Glomerular visceral epithelial cell (primary cell): ENCODE measurements around the gene SLAMF7.
"Not testable (repeated sequence)": the region's sequence is repeated elsewhere in the genome, so short reads cannot be mapped to it uniquely, and the experiment has no call there.

Experiments used
- DNase-seq: peaks from one replicate; pipeline ENCODE4 v3.0.0-alpha.2; 2016; ENCODE audit errors: extremely low spot score

Gene SLAMF7

DNA sequence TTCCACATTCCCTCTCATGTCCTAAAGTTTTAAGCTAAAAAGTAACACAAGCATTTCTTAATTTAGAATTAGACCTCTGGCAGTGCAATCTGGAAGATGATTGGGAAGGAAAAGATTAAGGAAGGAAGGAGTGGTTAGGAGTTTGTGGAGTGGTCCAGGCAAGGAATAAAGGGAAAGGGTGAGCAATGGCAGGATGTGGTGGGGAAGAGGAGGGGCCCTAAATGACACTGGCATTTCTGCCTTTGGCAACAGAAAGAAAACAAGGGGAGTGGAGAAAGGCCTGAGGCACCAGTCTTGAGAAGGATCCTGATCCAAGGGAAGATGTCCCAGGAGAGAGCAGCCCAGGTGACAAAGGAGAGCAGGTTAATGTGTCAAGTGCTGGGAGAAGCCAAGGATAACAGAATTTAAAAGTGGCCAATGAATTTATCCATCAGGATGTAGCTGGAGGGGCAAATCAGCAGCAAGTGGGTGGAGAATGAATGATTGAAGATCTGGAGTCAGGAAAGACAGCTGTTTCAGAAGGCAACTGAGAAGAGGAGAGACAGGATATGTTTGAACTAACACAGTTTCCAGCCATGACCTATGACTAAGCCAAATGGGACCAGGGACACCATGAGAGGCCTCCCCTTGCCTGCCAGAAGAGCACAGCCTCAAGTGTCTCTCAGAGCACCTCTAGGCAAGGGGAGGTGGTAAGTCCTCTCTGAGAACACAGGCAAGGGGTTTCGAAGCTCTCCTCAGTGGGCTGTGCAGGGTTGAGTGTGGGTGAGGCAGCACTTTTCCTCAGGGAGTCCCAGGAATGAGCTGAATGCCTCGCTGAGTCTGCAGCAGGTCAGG lies 36.1 kb downstream of the SLAMF7 start:
- DNase-seq, result no peak

DNA sequence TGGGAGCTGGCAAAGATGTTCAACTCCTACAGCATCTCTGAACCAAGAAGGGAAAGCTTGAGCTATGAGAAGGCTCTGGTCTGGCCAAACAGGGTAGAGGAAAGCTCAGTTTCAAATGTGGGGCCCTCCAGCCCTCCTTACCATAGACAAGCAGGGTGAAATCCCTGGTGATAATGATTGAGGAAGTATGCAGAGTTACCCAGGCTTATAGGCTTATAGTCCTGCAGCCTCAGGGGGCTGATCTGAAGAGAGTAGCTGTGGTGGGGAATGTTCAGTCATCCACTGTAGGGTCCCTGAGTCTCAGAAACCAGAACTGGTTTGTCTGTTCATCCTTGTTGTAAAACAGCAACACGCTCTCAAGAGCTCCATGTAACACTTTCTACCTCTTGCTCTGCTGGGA lies 37.1 kb downstream of the SLAMF7 start:
- DNase-seq, result no peak

DNA sequence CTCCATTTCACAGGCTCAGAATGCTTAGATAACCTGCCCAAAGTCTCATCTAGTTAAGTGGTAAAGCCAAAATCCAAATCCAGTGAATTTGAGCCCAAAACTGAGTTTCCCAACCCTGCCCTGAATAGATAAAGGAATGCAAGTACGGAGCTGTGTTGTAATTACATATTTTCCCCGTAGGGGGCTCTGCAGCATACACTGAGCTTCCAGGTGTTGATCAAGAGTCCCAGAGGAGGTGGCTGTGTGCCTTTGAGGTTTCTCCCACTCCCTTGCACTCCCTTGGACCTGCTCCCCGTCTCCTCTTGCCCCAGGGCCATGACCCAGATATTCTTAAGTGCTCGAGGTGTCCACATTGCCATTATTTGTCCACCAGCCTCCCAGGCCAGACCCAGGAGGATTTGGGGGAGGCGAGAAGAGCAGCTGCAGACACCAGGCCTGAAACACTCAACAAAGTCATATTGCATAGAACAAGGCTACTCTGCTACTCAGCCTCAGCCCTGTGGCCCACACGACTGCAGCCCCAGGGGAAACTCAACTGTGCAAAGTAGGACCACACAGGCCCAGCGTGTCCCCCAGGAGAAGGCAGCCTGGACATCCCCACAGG lies 38.5 kb downstream of the SLAMF7 start:
- peak; percentile 9 for DNase-seq

DNA sequence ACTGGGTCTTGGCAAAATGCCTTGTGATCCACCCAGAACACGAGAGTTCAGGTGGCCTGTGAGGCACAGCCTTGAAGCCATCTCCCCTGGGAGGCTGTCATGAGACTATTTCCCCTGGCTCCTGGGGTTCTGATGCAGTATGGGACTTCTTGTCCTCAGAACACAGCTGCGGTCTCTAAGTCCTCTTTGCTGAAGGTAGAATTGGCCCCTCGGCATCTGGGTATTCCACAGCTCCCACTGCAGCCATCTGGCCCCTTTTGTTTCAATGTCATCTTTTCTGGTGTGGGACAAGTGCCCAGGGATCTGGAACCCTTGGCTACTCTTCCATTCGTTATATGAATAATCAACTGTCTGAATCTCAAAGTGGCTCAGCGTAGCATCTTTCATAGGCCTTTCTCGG lies 39.9 kb downstream of the SLAMF7 start:
- no peak for DNase-seq

DNA sequence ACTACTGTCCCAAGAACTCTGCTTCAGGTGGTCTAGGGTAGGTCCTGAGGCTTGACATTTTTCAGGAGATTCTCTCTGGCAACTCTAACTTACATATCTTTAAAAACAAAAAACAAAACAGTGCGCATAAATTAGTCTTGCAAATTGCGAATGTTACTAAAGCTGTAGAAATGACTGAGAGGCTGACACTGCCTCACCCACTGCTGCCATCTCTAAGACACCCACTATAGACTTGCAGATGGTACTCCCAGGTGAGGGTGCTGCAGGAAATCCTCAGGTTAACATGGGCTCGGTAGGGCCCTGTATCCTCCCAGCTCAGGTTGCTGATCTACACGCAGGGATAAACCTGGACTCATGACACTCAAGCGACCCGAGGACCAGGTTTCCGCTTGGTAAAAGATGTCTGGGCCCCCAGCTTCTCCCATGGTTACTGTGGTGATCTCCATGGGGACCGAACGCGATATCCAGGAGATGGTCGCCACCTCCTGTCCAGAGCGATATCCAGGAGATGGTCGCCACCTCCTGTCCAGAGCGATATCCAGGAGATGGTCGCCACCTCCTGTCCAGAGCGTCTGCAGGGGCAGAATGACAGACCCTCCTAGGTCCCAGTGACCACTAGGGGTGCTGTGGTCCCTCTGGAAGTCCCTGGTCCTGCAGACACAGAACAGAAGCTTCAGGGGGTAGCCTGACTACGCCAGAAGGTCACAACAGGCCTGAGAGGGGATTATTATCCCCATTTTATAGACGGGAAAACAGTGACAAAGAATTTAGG lies 40.8 kb downstream of the SLAMF7 start:
- peak; percentile 20 for DNase-seq

DNA sequence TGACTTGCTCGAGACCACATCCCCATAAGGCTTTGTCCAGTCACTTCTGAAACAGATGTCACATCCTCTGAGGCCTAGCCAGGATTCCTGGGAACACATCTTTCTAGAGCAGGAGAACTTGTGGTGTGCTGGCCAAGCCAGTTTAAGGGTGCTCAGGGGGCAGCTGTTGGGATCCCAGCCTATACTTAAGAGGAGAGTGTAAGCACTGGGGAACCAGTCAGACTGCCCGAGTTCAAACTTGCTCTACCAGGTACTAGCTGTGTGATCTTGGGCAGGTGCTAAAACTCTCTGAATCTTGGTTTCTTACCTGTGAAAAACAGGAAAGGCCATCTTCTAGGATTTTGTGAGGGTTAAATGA lies 41.3 kb downstream of the SLAMF7 start:
- no peak for DNase-seq

DNA sequence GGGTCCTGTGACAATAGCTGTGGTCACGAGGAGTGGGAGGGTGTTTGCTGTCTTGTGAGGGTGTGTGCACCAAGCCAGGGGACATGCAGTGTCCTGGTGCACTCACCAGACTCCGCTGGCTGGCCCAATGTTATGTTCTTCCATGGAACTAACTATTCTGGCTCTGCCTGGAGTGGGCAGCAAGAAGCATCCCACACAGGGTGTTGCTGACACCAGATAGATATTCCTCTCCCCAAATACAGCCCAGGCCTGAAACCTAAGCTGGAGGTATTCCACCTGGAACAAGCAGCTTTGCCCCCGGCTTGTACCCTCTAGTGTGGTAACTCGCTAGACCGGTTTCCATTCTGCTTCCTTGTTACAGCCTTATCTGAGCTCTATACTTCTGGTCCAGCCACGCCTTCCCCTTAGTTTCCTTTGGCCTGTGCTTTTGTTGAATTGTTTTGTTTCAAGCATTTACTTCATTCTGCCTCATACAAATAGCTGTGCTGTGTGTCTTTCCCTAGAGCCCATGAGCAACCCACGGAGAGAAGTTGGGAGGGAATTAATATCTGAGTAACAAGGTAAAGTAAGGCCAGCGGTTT lies 42.2 kb downstream of the SLAMF7 start:
- DNase-seq, result no peak

DNA sequence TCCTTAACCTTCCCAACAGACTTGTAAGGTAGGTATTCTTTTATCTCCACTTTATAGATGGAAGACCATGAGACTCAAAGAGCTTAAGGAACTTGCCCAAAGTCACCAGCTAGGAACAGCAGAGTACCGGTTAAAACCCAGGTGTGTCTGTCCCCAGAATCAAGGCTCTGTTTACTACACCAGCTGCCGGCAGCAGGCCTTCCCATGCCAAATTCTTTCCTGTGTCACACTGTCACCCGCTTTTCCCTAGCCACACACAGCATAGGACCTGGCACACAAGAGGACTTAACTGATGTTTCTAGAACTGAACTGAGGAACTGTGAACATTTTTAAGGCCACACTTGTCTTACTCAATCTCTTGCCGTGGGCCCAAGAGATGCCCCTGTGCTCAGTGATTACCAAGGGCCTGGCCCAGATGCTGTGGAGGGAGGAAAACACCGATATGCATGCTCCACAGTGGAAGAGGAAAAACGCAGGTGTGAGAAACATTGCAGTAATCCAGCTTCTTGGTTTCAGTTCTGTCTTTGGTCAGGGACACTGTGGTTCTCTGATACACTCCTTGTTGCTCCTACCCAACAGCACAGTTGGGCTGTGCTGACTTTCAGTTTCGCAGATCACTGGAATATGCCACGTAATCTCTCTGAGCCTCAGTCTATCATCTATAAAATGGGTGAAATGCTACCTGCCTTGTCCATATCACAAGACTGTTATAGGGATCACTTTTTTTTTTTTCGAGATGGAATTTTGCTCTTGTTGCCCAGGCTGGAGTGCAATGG lies 43.1 kb downstream of the SLAMF7 start:
- no peak for DNase-seq

DNA sequence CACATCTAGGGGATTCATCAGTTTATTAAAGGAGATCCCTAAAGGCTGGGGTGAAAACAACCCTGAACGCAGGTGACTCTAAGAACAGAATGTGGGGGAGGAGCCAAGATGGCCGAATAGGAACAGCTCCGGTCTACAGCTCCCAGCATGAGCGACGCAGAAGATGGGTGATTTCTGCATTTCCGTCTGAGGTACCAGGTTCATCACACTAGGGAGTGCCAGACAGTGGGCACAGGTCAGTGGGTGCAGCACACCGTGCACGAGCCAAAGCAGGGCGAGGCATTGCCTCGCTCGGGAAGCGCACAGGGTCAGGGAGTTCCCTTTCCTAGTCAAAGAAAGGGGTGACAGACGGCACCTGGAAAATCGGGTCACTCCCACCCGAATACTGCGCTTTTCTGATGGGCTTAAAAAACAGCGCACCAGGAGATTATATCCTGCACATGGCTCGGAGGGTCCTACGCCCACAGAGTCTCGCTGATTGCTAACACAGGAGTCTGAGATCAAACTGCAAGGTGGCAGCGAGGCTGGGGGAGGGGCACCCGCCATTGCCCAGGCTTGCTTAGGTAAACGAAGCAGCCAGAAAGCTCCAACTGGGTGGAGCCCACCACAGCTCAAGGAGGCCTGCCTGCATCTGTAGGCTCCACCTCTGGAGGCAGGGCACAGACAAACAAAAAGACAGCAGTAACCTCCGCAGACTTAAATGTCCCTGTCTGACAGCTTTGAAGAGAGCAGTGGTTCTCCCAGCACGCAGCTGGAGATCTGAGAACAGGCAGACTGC lies 44.1 kb downstream of the SLAMF7 start:
- DNase-seq, result not testable (repeated sequence)

DNA sequence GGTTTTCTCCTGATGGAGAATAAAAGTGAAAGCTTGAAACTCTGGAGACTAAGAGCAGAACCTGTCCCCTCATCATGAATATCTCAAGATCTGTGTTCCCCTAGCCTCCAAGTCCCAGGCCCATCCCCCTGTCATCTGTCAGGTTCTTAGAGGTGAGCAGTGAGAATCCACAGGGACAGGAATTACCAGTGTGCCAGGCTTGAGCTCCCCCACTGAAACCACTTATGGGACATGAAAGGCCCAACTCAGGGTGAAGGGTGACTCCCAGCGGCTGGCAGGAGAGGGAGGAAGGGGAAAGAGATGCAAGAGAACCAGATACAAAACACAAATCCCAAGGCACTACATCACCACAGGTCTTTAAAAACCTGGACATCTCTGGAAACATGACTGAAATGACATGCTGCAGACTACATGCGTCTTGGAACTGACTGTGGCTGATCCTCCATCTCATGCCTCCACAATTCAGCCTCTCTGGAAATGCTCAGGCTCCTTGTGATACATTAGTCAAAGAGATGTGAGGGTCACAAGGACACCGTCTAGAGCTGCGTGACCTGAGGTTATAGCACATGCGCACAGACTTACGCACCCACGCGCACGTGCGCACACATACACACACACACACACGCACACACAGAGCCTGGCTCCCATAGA lies 50.1 kb downstream of the SLAMF7 start:
- no peak for DNase-seq

DNA sequence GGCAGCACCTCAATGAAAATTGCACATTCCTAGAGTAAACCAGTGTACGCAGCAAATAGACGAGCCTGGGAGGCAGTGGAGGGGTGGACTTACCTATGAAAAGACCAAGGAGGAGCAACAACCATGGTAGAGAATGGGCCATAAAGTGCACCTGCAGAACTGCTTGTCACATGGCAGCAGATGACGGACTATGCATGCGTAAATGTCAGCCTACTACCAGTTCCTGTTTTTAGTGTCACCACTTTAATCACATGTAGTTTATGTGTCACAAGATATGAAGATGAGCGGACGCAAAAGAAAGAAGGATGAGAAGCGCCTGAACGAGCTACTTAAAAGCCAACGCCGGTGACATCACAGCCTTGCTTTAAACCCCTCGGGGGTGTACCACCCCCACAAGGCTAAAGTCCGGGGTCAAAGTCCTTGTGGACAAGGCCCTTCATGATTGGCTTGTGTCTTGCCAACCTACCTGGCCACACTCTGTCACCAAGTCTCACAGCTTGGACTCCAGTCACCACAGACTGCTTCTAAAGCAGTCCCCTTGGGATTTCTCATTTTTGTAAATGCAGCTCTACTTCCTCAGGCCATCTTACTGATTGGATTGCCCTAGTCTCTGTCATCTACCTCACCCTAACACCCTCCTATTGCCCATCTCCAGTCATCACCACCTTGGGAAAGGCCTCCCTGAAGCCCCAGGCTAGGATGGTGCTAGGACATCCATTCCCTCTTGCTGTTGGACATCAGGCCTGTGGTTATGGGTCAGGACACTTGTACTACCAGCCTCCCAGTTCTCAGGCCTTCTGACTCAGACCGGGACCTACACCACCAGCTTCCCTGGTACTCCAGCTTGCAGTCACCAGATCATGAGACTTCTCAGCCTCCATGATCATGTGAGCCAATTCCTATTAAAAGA lies 50.9 kb downstream of the SLAMF7 start:
- no peak for DNase-seq

DNA sequence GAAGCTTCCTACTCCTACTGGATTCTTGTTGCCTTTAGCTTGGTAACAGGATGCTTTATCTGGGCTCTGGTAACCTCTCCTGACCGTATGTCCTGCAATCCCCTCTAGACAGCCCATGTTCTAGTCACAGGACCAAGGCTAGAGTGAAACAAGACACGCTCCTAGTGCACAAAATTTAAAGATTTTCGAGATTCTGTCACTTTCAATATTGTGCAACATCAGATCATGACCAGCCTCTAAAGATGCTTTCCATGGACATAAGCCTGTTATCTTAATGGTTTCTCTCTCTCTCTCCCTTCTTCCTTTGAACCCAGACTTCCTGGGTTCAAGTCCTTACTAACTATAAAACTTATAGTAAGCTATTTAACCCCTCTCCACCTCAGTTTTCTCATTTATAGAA lies 55.3 kb downstream of the SLAMF7 start:
- DNase-seq, result no peak

DNA sequence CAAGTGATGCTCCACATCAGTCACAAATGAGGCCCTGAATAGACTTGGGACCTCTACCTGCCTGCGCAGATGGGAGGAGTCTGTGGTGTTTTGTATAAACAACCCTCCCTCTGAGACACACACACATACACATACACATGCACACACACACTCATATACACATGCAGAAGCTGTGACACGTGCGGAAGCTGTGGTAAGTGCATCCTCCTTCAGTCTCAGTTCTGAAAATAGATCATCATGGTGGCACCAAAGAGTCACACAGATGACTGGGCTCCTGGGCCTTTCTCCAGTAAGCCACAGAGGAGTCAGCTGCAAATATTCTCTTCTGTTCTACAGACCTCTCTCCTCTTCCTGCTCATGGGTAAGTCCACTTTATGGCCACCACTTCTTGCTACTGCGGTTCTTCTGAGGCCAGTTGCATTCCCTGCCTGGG lies 56.9 kb downstream of the SLAMF7 start, which contains the start of gene LY9:
LY9 (plus strand) TSS at position 224 of the 433 bp plus-strand sequence; CDS start at position 238, 14 bp downstream.
- no peak for DNase-seq

DNA sequence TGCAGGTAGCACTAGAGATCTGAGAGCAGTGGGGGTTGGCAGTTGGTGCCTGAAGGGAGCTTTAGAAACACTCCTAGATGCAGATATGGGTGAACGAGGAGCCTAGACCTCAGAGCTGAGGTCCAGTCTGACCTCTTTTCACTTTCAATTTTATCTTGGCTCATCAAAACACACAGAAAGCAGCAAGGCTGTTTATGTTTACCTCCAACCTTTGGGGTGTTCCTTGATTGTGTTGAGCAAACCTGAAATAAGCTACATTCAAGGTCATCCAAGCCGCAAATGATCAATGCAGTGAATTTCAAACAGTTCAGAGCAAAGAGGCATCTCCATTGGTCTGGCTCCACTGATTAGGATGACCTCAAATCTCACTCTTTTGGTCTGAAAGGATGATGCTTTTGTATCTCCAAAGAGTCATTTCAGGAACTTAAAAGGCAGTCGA lies 58.2 kb downstream of the SLAMF7 start:
- DNase-seq, result no peak

DNA sequence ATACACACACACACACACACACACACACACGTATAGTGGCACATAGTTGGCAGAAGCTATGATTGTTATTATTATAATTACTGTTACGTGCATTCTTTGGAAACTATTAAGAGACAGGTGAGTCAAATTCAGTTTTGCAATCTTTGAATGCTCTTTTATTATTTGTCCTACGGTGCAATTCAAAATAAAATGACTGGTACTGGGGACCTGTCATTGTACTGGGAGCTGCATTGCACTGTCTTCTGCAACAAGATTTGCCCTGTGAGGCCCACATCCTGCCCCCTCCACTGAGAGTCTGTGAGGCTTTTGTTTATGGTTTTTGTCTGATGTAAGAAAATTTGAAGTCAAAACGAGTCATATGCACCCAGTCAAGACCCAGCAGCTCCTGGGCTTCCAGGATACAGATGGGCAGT lies 58.8 kb downstream of the SLAMF7 start:
- DNase-seq, result no peak

DNA sequence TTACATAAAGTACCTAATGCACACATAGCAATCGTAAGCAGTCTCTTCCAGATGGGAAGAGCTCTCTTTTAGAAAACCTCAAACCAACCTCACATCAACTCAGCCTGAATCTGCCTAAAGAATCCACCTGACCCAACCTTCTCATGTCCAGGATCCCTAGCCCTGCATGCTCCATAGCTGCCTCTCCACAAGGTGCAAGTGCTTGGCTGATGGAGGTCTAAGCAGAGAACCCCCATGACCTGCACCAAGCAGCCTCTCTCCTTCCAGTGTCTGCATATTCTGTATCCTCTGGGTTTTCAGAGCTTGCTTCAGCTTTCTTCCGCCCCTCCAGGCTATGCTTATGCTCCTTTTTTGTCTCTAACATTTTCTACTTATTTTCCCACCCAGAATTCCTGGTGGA lies 59.4 kb downstream of the SLAMF7 start:
- no peak for DNase-seq

DNA sequence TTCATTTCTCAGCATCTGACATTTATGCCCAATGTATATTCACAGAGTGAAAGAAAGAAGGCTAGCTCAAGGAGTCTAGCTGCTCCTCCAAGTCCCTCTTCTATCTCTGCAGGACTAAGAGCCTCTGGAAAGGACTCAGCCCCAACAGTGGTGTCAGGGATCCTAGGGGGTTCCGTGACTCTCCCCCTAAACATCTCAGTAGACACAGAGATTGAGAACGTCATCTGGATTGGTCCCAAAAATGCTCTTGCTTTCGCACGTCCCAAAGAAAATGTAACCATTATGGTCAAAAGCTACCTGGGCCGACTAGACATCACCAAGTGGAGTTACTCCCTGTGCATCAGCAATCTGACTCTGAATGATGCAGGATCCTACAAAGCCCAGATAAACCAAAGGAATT lies 60.6 kb downstream of the SLAMF7 start:
- DNase-seq, result no peak

DNA sequence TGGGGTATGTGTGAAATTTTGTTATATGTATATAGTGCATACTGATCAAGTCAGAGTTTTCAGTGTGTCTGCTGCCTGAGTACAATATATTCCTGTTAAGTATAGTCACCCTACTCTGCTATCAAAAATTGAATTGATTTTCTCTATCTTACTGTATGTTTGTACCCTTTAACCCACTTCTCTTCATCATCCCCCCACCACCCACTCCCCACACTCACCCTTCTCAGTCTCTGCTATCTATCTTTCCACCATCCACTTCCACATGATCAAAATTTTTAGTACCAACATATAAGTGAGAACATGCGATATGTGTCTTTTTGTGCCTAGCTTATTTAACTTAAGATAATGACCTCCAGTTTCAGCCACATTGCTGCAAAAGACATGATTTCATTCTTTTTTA lies 61.1 kb downstream of the SLAMF7 start:
- no peak for DNase-seq
